Dermis microvascular lymphatic vessel endothelial cell (primary cell): Measurements from ENCODE around the gene KCNC4. TPM values are rescaled to one million over a fixed set of nuclear protein-coding genes. Genes with fewer than 3 reads are reported as not detected.

Experiments used
- DNase-seq, 2 donors: peaks; one replicate each; pipeline versions ENCODE4 v3.0.0 to v3.0.0-alpha.2; 2010; ENCODE audit warnings: low read depth in 2 of 2
- total RNA-seq: library from RNA; depleted of rRNA; stranded (reverse); fragments of >200 nt; gene quantifications from 2 replicates; pipeline ENCODE4 v1.2.1, GENCODE V29; 2014

The KCNC4 gene
- total RNA-seq, 1 donor from 2014 or later: 0.77 TPM

DNA sequence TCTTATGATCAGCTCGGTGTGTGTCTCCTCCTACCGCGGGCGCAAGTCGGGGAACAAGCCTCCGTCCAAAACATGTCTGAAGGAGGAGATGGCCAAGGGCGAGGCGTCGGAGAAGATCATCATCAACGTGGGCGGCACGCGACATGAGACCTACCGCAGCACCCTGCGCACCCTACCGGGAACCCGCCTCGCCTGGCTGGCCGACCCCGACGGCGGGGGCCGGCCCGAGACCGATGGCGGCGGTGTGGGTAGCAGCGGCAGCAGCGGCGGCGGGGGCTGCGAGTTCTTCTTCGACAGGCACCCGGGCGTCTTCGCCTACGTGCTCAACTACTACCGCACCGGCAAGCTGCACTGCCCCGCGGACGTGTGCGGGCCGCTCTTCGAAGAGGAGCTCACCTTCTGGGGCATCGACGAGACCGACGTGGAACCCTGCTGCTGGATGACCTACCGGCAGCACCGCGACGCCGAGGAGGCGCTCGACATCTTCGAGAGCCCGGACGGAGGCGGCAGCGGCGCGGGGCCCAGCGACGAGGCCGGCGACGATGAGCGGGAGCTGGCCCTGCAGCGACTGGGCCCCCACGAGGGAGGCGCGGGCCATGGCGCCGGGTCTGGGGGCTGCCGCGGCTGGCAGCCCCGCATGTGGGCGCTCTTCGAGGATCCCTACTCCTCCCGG, 1.5 kb downstream of the KCNC4 start:
- DNase-seq: no peak

DNA sequence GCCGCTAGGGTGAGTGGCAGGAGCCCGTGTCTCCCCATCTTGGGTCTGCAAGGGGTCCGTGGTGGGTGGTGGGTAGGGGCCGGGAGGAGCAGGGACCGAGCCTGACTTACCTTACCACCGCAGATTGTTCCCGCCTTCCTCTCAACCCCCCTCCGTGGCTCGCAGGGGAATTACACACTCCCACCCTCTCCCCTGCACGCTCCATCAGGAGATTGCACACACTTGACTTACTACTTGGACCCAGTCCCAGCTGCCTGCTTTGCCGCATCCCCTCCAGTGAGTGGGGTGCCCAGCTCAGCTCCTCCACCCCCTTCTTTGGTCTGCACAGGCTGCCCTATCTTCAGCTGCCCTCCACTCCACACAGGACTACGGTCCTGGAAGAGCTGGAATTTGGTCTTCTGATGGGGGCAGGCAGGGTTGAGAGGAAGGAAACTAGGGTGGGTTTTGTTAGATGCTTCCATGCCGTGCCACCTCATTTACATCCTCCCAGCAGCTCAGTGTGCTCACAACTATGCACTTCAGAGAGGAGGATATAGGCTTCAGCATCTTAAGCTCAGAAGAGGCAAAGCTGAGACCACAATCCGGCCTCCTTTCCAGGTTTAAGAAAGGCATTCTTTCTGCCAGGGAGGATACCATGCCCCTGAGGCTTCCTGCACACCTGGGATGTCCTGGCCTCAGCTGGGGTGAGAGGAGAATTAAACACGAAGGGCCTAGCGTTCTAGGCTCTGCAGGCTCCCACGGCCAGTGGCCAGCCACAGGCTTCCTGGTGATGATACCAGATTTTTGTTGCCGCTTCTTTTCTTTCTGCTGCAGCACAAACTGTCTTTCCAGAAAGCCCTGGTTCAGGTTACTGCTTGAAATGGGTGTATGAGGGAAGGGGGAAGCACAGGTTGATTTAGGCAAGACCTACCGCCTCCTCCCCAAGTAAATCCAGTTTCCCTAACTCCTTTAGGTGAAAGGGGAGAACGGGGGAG, 2.3 kb downstream of the KCNC4 start:
- no peak for DNase-seq

DNA sequence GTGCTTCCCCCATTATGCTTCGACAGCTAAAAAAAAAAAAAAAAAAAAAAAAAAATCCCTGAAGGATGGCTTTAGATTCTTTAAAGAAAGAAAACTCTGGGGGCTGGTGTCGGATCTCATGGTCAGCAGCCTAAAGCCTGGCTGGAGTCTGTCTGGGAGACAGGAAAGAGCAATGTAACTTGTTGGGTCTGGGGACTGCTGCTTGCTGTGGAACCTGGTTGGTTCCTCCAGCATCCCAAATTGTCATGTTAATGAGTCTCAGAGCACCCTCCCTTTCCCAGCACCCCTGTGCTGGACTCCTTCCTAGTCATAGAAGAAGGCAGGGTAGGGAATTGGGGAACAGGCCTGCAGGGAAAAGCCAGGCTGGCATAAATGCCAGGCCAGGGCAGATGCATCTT, 3.0 kb downstream of the KCNC4 start:
- no peak for DNase-seq

DNA sequence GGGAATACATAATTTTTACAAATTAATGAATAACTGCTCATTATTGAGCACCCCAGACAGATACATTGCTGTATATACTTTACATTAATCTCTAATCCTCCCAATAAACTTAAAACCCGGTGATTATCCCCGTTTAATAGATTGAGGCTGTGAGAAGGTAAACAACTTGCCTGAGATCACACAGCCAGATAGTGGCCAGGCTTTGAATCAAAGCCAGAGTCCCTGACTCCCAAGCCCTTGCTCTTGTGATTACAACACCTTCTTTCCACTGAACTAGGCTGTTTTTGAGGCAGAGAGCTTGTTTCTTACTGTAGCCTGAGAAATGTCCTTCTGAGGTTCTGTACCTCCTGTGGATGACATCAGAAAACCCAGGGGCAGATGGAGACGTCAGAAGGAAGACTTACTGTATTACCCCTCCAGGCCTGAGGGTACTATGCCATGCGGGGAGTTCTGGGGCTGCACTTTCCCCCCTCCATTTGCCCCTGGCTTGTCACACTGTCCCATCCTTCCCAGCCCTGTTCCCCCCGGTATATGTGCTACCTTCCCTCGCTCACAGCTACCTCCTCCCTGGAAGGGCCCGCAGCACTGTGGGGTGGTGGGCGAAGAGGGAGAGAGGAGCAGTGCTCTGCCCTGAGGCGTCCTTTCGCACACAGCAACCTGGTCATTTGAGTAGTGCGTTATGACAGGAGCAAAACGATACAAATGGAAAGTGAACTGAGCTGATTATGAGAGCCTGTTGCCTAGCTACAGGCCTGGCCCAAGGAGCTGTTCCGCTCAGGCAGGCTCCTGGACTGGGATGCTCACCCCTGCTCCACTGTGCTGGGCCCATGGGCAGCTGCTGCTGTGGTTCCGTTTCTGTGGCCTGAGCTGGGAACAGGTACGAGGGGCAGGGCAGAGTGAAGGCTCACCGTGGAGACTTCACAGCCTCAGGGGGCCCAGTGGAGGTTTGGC, 4.6 kb downstream of the KCNC4 start:
- DNase-seq: no peak

DNA sequence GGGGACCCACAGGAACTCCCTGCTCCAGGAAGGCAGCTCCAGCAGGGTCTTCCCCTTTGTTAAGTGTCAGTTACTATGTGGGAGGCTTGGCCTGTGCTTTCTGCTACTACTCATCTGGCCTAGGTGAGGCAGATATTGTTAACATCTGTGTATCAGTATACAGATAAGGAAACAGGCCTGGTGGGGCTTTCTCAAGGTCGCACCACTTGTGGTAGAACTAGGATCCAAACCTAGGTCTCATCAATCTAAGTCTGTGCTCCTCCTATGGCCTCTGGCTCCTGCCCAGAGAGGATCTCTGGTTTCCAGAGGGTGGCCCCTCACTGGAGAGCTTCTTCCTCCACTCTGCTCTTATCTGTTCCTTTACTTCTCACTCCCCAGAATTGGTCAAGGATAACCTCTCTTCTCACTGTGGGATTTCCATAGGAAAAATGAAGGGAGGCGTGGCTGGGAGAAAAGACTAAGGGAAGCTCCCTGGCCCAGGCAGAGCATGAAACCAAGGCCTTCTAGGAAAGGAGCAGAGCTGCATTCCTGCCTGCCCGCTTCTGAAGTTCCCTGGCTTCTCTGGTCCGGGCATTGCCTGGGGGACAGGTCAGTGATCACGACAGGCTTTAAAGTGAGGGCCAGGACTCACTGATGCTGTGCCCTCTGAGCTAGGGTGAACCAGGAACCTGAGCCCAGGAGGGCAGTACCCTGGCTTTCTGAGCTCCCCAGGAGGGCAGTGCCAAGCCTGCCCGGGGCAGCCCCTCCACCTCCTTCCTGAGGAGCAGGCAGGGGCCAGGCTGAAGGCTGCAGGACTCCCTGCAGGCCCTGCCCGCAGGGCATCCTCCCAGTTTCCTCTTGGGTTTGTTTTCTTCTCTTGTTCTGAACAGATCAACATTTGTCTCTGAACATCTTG, 5.8 kb downstream of the KCNC4 start:
- no peak for DNase-seq

DNA sequence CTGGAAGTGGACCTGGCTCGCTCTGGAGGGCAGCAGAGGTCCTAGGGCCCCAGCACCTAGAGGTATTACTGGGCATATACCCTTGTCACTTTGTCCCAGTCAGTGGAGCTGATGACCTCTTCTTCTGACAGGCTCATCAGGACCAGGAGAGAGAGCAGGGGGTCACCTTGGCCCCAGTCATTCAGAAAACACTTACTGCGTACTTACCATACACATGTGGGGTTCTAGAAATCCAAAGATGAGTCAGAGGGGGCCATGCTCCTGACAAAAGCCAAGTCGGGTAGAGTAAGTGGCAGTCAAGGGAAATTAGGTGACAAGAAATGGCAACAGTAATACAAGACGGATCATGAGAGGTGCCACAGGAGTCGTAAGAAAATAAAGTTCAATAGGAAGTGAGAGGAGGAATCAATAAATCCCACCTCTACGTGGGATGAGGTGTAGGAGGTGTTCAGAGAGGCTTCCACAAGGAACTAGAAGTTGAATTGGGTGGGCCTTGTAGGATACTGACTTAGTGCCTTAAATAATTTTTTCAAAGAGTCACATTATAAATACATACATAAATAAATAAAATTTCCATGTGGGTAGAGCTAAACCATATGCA, 6.8 kb downstream of the KCNC4 start:
- DNase-seq: no peak

DNA sequence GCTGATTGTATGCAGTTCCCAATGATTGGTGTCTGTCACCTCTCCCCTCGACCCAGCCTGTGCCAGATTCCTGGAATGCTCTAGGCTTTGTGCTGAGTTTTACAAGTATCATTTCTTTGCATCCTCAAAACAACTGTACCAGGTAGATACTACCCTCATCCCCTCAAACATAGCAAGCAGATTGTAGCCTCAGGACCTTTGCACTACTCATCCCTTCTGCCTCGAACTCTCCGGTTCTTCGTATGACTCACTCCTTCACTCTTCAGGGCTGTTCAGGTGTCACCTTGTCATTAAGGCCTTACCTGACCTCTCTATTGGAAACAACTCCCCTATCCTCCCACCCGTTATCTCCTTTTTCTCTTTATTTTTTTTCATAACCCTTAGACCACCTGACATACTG, 8.0 kb downstream of the KCNC4 start:
- no peak for DNase-seq

DNA sequence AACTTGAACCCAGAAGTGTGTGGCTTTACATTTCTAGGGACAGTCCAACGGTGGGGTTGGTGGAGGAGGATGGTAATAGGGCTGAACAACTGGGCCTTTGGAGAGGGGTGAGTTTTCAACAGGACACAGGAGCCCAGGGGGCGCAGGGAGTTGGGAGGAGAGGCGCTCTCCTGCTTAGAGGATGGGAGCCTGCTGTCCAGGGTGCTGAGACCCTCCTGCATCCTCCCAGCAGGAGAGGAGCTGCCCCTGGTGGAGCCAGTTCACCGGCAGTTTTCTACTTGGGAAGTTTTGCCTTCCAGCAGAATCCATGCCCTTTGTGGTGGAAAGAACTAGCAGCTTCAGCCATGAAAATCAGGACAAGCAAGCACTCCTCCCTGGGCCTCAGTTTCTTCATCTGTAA, 8.6 kb downstream of the KCNC4 start:
- DNase-seq: no peak

DNA sequence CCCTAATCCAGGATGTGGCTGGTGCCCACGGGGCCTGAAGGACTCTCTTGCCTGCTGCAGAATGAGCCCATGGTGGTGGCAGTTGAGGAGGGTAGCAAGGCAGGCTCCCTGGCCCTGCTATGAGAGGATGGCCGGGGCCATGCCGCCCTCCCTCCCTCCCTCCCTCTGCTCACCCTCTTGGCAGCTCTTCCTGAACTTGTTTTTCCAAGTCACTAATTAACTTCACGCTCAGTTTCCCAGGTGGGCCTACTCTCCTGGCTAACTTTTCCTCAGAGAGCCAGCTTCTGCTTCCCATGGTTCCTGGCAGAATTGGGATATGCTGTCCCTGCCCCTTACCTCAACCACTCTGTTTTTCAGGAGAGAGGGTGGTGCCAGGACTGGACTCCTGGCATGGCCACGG, 10.2 kb downstream of the KCNC4 start:
- DNase-seq: no peak

DNA sequence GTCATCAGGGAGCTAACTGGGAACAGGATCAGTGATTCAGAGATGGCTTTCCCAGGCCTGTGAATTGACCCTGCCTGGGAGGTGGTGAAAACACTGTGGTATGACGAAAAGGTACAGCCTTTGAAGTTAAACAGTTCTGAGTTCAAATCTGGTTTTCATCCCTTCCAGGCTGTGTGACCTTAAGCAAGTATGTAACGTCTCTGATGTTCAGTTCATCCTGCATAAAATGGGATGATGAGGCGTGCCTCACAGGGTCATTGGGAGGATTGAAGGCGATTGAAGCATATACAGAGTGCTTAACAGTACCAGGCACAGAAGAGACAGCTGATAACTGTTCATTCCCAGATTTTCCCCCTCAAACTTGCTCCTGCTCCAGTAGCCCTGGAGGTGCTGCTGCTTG, 11.0 kb downstream of the KCNC4 start:
- no peak for DNase-seq

DNA sequence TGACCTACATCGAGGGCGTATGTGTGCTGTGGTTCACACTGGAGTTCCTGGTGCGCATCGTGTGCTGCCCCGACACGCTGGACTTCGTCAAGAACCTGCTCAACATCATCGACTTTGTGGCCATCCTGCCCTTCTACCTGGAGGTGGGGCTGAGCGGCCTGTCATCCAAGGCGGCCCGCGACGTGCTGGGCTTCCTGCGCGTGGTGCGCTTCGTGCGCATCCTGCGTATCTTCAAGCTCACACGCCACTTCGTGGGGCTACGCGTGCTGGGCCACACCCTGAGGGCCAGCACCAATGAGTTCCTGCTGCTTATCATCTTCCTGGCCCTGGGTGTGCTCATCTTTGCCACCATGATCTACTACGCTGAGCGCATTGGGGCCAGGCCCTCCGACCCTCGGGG, 13.0 kb downstream of the KCNC4 start:
- DNase-seq: no peak

DNA sequence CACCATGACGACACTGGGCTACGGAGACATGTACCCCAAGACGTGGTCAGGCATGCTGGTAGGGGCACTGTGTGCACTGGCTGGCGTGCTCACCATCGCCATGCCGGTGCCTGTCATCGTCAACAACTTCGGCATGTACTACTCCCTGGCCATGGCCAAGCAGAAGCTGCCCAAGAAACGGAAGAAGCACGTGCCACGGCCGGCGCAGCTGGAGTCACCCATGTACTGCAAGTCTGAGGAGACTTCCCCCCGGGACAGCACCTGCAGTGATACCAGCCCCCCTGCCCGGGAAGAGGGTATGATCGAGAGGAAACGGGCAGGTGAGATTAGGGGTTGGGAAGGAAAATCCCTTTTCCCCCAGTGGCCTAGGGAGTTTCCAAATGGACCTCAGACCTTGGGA, 13.5 kb downstream of the KCNC4 start:
- DNase-seq: no peak

DNA sequence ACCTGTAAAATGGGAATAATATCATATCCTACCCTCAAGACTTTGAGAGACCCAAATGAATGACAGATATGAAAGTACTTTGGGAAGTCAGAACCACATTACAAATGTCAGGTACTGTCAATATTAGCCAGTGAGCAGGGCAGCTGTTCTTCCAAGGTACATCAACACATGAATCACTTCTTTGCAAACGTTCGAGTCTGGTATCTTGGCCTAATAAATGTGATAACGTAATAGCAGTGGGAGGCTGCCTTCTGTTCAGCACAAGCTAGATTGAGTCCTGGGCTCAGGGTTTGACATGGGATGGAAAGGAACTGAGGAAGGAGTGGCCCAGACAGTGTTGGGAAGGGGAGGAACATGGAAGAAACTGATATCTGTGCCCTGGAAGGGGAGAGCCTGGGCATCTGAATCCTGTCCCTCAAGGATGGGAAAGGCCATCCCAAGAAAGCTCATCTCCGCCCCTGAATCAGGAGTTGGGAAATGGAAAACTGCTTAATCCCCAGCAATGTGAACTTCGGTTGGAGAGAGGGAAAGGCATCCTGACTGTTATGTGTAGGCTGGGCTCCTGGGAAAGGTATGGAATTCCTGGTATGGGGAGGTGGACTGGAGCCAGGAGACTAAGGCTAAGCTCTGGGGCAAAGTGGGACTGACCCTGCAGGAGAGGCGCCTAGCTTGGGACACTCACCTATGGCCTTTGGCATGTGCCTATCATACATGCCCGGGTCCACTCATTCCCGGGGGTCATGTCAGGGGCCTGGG, 14.3 kb downstream of the KCNC4 start:
- DNase-seq: no peak

DNA sequence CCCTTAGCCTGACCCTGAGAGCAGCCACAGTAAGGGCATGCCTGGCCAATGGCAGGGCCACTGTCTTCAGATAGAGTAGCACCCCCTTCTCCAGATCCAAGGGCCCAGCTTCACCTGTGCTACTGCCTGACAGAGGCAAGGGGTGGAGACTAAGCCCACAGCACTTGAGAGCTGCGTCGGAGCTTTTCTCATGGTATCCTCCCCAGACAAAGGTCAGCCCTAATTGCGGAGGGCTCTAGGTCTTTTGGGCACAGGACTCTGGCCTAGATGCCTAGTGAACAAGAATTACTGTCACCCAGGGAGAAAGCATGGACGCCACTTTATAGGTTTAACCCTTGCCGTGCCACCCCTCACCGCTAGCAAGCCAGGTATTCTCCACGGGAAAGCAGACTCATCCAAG, 15.1 kb downstream of the KCNC4 start:
- DNase-seq: no peak

DNA sequence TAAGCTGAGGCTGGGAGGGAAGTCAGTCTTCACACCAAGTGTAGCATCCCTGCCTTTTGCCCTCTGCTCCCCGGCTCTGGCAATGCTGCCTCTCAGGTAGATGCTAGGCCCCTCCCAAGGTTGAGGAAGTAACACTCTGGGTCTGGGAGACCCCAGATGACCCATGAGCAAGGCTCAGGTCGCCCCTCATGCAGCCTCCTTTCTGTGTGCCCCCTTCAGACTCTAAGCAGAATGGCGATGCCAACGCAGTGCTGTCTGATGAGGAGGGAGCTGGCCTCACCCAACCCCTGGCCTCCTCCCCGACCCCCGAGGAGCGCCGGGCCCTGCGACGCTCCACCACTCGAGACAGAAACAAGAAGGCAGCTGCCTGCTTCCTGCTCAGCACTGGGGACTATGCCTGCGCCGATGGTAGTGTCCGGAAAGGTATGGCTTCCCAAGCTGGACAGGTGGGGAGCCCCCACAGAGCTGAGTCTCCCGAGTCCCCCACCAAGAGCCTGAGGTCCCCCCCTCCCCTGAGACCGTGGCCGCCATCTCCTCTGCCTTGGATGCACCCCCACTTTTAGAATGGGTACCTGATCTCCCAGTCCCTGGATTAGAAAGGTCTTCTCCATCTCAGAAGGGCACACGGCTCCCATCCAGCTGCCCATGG, 15.8 kb downstream of the KCNC4 start:
- no peak for DNase-seq

DNA sequence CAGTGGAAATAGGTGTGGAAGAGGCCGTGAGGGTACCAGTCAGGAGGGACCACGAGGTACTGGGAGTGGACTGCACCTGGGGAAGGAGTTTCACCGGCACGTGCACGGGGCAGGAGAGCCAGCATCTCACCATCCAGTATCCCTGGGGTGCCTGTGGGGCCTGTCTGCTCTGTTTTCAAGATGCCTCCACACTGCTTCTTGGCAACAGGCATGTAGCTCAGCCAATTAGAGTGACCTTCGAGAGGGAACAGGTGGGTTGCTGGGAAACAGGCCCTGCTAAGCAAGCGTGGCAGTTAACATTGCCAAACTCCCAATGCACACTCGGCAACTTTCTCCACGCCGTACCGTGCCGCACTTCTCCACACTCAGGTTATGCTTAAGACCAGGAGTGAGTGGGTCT, 17.7 kb downstream of the KCNC4 start:
- DNase-seq: no peak

DNA sequence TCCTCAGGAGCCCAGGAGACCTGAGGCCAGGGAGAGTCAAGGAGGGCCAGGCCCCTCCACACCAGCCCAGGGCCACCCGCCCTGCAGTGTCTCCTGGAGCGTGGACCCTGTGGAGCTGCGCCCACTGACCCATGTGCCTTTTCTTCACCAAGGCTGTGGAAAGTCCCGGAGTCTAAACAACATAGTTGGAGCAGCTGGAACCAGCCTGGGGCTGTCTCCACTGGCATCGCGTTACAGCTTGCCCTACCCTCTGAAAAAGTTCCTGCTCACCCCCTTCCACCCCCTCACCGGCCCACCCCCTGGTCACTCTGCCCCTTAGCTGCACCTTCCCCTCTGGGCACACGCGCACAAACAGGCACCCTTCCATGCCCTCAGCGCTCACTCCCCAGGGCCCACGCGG, 18.3 kb downstream of the KCNC4 start:
- DNase-seq: no peak

DNA sequence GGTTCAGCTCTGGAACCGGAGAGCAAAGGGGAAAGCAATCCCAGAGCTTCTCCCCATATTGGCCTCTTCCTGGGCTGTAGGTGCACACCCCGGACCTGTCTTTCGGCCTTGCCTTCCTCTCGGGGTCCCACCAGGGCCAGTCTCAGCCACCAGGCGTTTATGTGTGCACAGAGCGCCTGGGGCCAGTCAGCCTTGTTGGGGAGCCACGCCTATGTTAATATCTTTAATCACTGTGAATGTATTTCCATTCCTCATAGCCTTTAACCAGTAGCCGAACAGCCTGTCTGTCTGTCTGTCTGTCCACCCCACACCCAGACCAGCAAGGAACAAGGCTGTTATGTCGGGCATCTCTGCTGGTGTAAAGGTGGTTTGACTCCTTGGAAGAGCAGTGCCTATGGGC, 18.8 kb downstream of the KCNC4 start:
- no peak for DNase-seq

DNA sequence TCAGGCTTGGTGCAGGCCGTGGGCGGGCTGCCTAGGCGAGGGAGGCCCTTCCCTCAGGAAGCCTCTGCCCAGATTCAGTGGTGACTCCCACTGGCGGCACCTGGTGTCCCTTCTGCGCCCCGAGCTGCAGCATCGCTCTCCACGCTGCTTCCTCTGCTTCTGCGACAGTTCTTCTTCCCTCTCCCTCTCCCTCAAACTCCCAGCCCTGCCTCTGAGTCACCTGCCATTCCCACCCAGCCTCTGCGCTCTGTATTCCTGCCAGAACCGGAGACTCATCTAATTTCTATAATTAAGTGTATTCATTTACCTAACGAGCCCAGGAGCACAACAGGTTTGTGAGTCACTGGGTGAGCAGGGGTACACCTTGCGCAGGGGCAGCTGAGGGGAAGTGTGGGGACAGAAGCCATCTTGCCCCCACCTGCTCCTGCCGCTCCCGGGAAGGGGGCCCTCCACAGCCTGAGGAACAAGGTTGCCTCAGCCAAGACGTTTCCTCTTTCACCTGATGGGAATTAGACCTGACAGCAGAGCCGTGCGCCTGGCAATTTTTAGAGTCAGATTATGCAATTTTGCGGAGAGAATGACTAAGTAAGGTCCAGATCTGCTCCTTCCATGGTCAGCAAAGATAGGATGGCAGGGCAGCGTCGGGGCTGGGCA, 19.4 kb downstream of the KCNC4 start:
- no peak for DNase-seq
